GM12875 (cell line): Measurements from ENCODE around the gene RPL31.

ENCODE experiments used
- H3K4me3 ChIP-seq: one replicate; pipeline ENCODE4 v1.5.1; 2011; ENCODE audit warnings: low read depth, low read length, control low read depth
- TF ChIP-seq, protein P1 (sequence below): IDR thresholded peaks from 2 replicates; pipeline ENCODE4 v1.5.1; 2011; ENCODE audit warnings: low read depth, mild to moderate bottlenecking, control low read depth, inconsistent platforms, low read length, moderate library complexity, borderline replicate concordance; ENCODE audit not compliant: insufficient read depth

Gene RPL31

DNA sequence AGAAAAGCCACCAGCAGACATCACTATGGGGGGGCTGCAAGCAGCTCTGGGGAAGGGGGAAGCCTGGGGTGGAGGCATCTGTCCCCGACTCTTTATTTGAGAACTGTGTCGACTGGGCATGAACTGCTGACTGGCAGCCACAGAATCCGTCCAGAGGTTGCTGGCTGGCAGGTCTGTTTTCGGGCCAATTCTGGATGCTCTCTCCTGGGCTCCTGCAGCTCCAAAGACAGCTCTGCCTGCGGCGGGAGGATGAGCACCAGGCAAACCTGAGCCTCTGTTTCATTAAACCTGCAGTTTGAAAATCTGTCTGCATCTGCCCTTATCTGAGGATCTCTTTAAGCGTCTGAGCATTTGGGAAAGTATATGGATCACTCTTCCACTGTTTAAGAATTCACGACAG is 34.4 kb upstream of the RPL31 start:
- TF ChIP-seq, protein P1, sequence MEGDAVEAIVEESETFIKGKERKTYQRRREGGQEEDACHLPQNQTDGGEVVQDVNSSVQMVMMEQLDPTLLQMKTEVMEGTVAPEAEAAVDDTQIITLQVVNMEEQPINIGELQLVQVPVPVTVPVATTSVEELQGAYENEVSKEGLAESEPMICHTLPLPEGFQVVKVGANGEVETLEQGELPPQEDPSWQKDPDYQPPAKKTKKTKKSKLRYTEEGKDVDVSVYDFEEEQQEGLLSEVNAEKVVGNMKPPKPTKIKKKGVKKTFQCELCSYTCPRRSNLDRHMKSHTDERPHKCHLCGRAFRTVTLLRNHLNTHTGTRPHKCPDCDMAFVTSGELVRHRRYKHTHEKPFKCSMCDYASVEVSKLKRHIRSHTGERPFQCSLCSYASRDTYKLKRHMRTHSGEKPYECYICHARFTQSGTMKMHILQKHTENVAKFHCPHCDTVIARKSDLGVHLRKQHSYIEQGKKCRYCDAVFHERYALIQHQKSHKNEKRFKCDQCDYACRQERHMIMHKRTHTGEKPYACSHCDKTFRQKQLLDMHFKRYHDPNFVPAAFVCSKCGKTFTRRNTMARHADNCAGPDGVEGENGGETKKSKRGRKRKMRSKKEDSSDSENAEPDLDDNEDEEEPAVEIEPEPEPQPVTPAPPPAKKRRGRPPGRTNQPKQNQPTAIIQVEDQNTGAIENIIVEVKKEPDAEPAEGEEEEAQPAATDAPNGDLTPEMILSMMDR, result no peak
- no peak overlapping the region for H3K4me3 ChIP-seq

DNA sequence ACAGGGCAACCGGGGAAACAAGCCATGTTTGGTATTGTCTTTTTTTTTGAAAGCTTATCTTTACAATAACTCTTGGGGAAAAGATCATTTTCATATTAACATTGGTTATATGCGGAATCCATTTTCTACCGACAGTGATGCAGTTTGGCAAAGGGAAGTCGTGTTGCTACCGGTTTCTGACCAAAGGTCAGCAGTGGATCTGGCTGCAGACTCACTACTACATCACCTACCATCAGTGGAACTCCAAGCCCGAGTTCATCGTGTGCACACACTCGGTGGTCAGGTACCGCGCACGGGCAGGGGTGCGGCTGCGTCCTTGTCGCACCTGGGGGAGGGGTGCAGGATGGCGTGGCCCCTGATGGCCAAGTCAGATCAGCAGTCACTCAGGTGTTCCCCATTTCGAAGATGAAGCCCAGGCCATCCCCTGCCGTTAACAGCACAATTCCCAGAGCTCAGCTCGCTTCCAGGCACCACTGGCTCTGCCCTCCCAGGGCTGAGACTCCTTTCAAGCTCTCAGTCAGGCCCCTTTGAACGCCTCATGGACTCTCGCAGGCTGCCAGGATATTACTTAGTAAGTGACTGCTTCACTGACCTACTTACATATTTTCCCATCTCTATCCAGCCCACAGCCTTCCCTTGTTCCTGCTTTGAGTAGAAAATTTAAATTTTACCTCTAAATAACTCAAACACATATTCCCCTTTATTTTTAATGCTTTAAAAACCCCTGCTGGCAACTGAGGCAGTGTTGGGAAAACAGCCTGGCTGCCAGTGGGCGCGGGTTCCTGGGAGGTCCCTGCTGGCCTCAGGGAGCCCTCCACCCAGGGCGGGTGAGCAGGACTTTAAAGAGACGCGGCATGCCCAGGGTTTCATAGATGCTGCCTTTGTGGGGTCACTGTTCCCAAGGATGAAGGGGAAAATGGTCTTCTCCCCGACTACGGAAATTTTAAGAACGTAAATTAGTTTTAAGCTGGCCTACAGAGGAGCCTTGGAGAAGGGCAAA is 33.6 kb upstream of the RPL31 start:
- H3K4me3 ChIP-seq, result no peak overlapping the region
- TF ChIP-seq, protein P1, result no peak

DNA sequence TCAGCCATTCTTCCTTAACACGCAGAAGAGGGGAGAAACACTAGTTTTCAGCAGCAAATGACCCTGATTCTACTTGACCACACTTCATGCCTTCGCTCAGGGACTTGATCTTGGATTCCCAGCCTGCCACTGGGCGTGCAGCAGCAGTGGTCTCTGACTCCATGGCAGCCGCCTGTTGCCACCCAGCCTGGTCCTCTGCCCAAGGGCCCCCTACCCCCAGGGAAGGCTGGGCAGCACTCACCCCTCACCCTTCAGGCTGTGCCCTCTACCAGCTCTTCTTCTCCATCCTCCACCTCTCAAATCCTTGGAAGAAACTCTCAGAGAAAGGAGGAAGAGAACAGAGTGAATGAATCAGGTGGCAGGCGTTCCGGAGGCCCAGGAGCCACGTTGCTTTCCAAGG is 32.1 kb upstream of the RPL31 start:
- H3K4me3 ChIP-seq, result no peak overlapping the region
- TF ChIP-seq, protein P1, result no peak

DNA sequence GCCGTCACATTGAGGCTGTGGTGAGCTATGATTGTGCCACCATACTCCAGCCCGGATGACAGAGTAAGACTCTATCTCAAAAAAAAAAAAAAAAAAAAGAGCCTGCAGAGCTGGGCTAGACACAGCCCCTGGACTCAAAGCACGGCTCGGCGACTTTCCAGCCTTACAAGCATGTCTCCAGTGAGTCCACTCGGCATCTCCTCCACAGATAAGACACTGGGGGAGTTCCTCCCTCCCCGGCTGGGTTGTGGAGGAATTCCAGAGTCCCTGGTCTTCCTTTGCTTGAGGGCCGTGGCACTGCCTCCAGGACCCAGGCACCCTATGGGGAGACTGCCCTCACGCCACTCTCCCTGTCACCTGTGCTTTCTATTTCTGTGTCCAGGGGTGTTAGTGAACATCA is 30.9 kb upstream of the RPL31 start:
- H3K4me3 ChIP-seq, result no peak overlapping the region
- TF ChIP-seq, protein P1, result no peak

DNA sequence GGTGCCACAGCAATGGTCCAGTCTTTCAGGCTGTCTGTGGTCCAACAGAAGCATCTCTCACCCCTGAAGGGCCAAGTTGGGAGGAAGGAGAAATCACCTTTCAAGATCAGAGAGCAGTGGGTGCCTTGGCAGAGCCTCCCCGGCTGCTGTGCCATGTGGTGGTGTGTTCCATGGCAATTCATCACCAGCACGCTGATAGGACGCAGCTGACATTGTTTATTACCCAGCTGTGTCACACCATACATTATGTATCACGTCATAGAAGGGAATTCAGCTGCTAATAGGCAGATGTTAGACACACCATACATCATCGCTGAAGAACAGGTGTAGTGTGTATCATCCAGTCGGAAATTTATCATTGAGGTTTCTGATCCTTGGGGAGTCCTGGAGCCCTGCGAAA is 29.6 kb upstream of the RPL31 start:
- TF ChIP-seq, protein P1, result no peak
- H3K4me3 ChIP-seq, result no peak overlapping the region

DNA sequence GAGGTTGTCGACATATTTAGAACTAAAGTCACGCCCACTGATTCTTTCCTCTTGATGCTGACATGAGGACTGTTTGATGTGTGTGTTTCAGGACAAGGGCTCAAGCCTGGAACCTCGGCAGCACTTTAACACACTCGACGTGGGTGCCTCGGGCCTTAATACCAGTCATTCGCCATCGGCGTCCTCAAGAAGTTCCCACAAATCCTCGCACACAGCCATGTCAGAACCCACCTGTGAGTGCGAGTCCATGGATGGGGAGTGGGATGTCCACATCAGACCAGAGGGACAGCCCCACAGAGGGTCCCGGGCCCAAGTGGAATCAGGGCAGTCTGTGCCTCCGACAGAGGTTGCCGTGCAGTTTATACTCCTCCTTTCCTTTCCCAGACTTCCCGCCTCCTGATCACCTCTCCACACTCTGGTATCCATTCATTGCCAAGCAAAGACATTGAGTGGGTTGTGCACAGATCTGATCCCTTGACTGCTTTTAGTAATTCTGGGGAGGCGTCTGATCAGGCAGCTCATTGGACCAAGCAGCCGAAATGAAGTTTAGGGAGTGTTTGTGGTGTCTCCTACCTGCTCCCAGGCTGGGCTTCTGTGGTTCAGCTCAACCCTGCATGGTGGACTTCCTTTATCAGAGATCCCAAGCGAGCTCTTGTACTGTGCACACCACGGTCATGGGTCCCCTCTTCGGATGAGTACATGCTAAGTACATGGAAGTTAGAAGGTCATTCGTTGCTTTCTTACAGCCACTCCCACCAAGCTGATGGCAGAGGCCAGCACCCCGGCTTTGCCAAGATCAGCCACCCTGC is 27.2 kb upstream of the RPL31 start:
- H3K4me3 ChIP-seq, result no peak overlapping the region
- TF ChIP-seq, protein P1, result no peak
